ENCODE data around the gene MCF2L2.

Gene MCF2L2

DNA sequence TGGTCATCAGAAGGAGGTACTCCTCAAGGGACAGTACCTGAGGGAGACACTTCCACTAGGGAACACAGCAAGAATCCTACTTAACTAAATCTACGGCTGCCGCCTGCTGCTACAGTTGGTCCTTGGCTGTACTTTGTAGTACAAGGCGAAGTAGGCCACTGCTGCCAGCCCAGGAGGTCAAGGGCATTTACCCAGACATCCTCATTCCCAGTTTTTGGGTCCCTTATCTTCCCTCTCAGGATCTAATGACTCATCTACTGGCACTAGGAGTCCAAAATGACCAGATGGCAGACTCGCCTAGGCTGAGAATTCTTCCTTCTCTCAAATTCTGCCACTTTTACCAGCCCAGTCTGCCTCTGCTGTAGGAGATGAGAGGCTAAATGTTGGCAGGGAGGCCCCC, 238.8 kb downstream of the MCF2L2 start:
- ChIA-PET CTCF (interaction anchor here (0.6 kb wide), 1 partner anchor 193 kb away, joined by 3 read pairs; no protein-coding TSS in a partner anchor), POLR2A (ENCODE audit: low non-redundant PET) (no interaction called here)
- TF ChIP-seq, protein P1, sequence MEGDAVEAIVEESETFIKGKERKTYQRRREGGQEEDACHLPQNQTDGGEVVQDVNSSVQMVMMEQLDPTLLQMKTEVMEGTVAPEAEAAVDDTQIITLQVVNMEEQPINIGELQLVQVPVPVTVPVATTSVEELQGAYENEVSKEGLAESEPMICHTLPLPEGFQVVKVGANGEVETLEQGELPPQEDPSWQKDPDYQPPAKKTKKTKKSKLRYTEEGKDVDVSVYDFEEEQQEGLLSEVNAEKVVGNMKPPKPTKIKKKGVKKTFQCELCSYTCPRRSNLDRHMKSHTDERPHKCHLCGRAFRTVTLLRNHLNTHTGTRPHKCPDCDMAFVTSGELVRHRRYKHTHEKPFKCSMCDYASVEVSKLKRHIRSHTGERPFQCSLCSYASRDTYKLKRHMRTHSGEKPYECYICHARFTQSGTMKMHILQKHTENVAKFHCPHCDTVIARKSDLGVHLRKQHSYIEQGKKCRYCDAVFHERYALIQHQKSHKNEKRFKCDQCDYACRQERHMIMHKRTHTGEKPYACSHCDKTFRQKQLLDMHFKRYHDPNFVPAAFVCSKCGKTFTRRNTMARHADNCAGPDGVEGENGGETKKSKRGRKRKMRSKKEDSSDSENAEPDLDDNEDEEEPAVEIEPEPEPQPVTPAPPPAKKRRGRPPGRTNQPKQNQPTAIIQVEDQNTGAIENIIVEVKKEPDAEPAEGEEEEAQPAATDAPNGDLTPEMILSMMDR (conservative IDR thresholded peaks at IDR 0.05; ENCODE audit: low read depth): no peak
- H3K27ac ChIP-seq: no peak overlapping the region
- no peak for DNase-seq (ENCODE audit: low spot score)

DNA sequence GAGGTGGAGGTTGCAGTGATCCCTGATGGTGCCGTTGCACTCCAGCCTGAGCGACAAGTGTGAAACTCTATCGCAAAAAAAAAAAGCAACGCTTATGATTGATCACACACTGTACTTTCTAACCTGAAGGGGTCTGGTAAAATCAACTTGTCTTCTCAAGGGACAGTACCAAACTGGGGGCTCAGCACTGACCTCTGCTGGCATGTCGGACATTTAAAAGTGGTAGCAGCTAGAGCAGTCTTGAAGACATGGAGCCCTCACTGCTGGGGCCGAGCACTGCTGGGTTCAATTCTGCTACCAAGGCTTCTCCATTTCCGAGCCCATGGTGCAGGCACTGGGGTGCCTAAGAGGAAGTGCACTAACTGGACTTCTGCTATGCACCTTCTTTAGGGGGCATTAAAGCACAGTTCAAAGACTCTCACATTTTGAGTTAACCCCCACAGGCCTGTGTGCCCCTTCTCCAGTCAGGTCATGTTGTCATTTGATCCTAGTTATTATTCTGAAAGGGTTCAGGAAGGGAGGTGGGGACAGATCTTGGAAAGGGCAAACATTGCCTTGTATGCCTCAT, 239.4 kb downstream of the MCF2L2 start:
- CTCF ChIA-PET: interaction anchor here (0.6 to 1.0 kb wide), 4 partner anchors 135 to 191 kb away, joined by 3 to 5 read pairs (median 5); no protein-coding TSS in a partner anchor
- TF ChIP-seq, protein P1 (conservative IDR thresholded peaks at IDR 0.05; ENCODE audit: low read depth): no peak
- DNase-seq (ENCODE audit: low spot score): no peak
- POLR2A ChIA-PET (ENCODE audit: low non-redundant PET): no interaction called here
- no peak overlapping the region for H3K27ac ChIP-seq

DNA sequence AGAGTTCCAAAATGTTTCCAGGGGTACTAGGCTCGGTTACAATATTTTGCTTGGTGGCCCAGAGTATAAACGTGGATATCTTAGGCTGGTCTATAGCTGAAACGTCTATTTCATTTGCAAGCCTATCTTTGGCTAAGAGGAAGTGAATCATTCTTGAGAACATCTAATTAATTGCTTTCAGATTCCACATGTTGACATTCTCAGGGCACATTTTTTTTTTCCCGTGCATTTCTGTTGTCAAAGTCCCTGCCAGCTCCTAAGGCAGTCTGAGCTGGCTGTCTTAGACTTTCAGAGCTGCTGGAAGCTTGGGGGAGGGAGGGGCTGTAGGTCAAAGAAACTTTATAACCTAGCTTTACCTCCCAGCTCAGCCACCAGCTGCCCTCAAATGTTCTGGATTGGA, 242.7 kb downstream of the MCF2L2 start:
- H3K27ac ChIP-seq: peak overlapping the region; percentile 78
- POLR2A ChIA-PET (ENCODE audit: low non-redundant PET): interaction anchor here (1.3 kb wide), 1 partner anchor 197 kb away, joined by 4 read pairs; no protein-coding TSS in a partner anchor
- CTCF ChIA-PET: interaction anchor here (0.6 to 3.8 kb wide), 9 partner anchors 8 to 491 kb away, joined by 3 to 107 read pairs (median 5); partner anchors contain the start of gene B3GNT5
- TF ChIP-seq, protein P1 (conservative IDR thresholded peaks at IDR 0.05; ENCODE audit: low read depth): no peak
- DNase-seq (ENCODE audit: low spot score): peak; percentile 51

DNA sequence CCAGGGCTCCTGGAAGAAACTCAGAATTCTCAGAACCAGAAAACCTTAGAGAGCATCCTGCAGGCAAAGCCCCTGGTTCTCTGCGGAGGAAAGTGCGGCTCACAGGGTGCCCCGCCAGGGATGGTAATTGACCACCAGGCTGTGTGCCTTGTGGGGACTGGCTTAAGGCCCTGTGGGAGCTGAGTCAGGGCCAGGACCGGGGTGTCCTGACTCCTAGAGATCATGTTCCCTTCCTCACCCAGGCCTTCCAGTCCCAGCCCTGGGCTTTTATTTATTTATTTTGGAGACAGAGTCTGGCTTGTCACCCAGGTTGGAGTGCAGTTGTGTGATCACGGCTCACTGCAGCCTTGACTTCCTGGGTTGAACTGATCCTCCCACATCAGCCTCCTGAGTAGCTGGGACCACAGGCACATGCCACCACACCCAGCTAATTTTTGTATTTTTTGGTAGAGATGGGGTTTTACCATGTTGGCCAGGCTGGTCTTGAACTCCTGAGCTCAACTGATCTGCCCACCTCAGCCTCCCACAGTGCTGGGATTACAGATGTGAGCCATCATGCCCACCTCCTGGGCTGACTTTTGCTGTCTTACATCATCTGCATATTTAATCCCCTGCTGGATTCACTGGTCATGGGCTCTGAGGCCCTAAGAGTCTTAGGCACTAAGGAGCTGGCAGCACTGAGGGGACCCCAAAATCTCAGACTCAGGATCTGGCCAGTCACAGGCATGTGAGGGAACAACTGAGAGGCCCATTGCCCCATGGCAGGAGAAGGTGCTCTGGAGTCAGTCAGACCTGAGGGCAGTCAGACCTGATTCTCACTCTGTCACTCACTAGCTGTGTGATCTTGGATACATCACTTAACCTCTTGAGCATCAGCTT, 245.4 kb downstream of the MCF2L2 start:
- TF ChIP-seq, protein P1 (conservative IDR thresholded peaks at IDR 0.05; ENCODE audit: low read depth): no peak
- no peak for DNase-seq (ENCODE audit: low spot score)
- H3K27ac ChIP-seq: no peak overlapping the region
- ChIA-PET POLR2A (ENCODE audit: low non-redundant PET) (interaction anchor here (0.6 kb wide), 1 partner anchor 296 kb away, joined by 3 read pairs; no protein-coding TSS in a partner anchor), CTCF (interaction anchor here (1.0 to 3.8 kb wide), 3 partner anchors 58 to 199 kb away, joined by 4 to 107 read pairs (median 7); no protein-coding TSS in a partner anchor)

DNA sequence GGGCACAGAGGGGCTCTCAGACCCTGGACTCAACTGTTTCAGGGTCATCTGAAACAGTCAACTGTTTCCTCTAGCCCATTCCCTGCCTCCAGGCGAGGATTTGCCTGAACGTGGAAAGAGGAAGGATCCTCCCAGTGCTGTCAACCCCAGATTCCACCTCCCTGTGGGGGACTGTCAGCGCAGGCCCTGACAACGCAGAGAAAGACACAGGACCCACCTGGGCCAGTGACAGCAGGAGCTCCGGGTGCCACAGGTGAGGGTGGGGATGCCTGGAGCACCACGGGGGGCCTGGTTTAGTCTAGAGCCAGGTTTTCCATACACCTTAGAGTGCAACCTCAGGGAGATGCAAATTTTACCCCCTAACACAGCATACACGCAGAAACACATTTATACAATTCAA, 246.3 kb downstream of the MCF2L2 start:
- CTCF ChIA-PET: no interaction called here

DNA sequence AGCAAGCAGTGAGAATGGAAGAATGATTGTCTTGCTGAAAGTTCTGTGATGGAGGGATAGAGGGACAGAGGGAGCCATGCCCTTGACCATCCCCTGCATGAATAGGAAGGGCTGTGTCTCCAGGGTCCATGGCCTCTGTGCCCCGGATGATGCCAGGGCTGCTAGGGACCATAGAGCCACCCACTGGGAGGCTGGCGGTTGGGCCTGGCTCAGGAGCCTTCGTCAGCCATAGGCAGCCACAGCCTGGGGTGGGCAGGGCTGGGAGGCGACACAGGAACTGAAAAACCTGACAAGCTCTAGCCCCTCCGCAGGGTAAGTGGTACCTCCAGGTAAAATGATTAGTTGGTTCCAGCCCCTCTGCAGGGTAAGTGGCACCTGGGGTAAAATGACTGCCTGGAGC, 246.8 kb downstream of the MCF2L2 start:
- CTCF ChIA-PET: no interaction called here
- DNase-seq (ENCODE audit: low spot score): no peak
- TF ChIP-seq, protein P1 (conservative IDR thresholded peaks at IDR 0.05; ENCODE audit: low read depth): no peak
- POLR2A ChIA-PET (ENCODE audit: low non-redundant PET): no interaction called here
- H3K27ac ChIP-seq: no peak overlapping the region

More for the DNA sequence above, 246.3 kb downstream of the MCF2L2 start:
- POLR2A ChIA-PET (ENCODE audit: low non-redundant PET): no interaction called here
- TF ChIP-seq, protein P1 (conservative IDR thresholded peaks at IDR 0.05; ENCODE audit: low read depth): no peak
- no peak overlapping the region for H3K27ac ChIP-seq
- DNase-seq (ENCODE audit: low spot score): no peak

Data from RWPE1 (cell line).